HepG2 (cell line): ENCODE results near the gene C1QTNF12. TPM values are rescaled to one million over a fixed set of nuclear protein-coding genes. Genes with fewer than 3 reads are reported as not detected.

Source experiments
- ATAC-seq: fragments of 200-7000 bp; cut with Tn5 transposase; 3 replicates; pipeline ENCODE4 v1.9.1; 2020; ENCODE audit warnings: mild to moderate bottlenecking, moderate library complexity
- BruUV-seq: library from RNA; stranded (reverse); fragments of 400-500 nt; replicated peaks from 2 replicates; lab custom pipeline; 2021; lab: Mats Ljungman, UMichigan
- CTCF ChIA-PET: fragments of 300-600 bp; formaldehyde crosslinking; extraction: SDS; loops from one replicate; lab custom pipeline; 2021; ENCODE audit warnings: low total read pairs, inconsistent platforms, low intra/inter-chr PET ratio; lab: Yijun Ruan, JAX
- POLR2A ChIA-PET: fragments of 350-600 bp; sonication (Branson Sonifier 250); formaldehyde crosslinking; loops from one replicate; lab custom pipeline; 2020; ENCODE audit warnings: antibody characterized with exemption, inconsistent platforms; lab: Yijun Ruan, JAX
- DNase-seq: peaks from one replicate; pipeline ENCODE4 v3.0.0-alpha.2; 2015; ENCODE audit warnings: low spot score
- FAIRE-seq: peaks from 3 replicates; lab custom pipeline; 2011; peaks lifted over from hg19 to GRCh38; lab: Jason Lieb, UNC
- H2AFZ ChIP-seq: one replicate; pipeline ENCODE4 v1.6.1; 2011; ENCODE audit warnings: low read length, inconsistent platforms
- H3K27ac ChIP-seq: fragments of 300-600 bp; 3 replicates; pipeline ENCODE4 v1.8.0; 2011; ENCODE audit warnings: mixed run types, mild to moderate bottlenecking, mixed read lengths, low read length, inconsistent platforms; ENCODE audit not compliant: insufficient read depth; ENCODE audit errors: extremely low read length
- H3K27me3 ChIP-seq, 2 experiments: fragments of 200-600 bp in 1 of 2; 2 replicates in 1 of 2; 3 replicates in 1 of 2; pipeline versions ENCODE4 v1.6.0 to v1.8.0; 2011; ENCODE audit warnings: low read length in 2 of 2, mild to moderate bottlenecking in 2 of 2, moderate library complexity in 2 of 2, inconsistent platforms in 1 of 2; ENCODE audit not compliant: insufficient read depth in 2 of 2, control insufficient read depth in 1 of 2
- H3K36me3 ChIP-seq, 2 experiments: fragments of 200-600 bp in 1 of 2; replicated peaks in 1 of 2; 2 replicates in 1 of 2; 3 replicates in 1 of 2; pipeline versions ENCODE4 v1.5.1 to v1.8.0; 2011; ENCODE audit warnings: low read length in 2 of 2, inconsistent platforms in 1 of 2; ENCODE audit not compliant: insufficient read depth in 2 of 2, control insufficient read depth in 1 of 2
- H3K4me1 ChIP-seq: 2 replicates; pipeline ENCODE4 v1.5.1; 2012; ENCODE audit warnings: low read length, inconsistent platforms; ENCODE audit not compliant: insufficient read depth
- H3K4me2 ChIP-seq: 2 replicates; pipeline ENCODE4 v1.6.0; 2011; ENCODE audit warnings: low read depth, low read length, inconsistent platforms
- H3K4me3 ChIP-seq, 3 experiments: fragments of 200-600 bp in 1 of 3; sonication (generic), shearing (Covaris generic) in 1 of 3; replicated peaks in 1 of 3; 2 replicates each; pipeline ENCODE4 v1.5.1; 2011 to 2016; ENCODE audit warnings: low read length in 3 of 3, inconsistent platforms in 2 of 3, low read depth in 2 of 3, mild to moderate bottlenecking in 2 of 3, control low read depth in 1 of 3, mixed read lengths in 1 of 3; ENCODE audit not compliant: insufficient read depth in 1 of 3
- H3K79me2 ChIP-seq: one replicate; pipeline ENCODE4 v1.6.1; 2011; ENCODE audit warnings: low read length, inconsistent platforms; ENCODE audit not compliant: insufficient read depth
- H3K9ac ChIP-seq: 2 replicates; pipeline ENCODE4 v1.6.0; 2011; ENCODE audit warnings: mild to moderate bottlenecking, low read depth, low read length, inconsistent platforms; ENCODE audit not compliant: insufficient read depth
- H3K9me3 ChIP-seq: 2 replicates; pipeline ENCODE4 v1.5.1; 2012; ENCODE audit warnings: mild to moderate bottlenecking, low read length
- H4K20me1 ChIP-seq: 2 replicates; pipeline ENCODE4 v1.6.0; 2011; ENCODE audit warnings: inconsistent platforms, mild to moderate bottlenecking, low read length, moderate library complexity; ENCODE audit not compliant: insufficient read depth
- AGO2 ChIP-seq: fragments of 200-400 bp; formaldehyde crosslinking; optimal IDR thresholded peaks from 2 replicates; pipeline ENCODE3; 2017; ENCODE audit warnings: mild to moderate bottlenecking, low read depth, low read length, moderate library complexity
- HMG20B ChIP-seq: conservative IDR thresholded peaks from 2 replicates; pipeline ENCODE4 v1.6.1; 2016; ENCODE audit warnings: missing genetic modification reagents, missing compliant biosample characterization
- RARA ChIP-seq: IDR thresholded peaks from 2 replicates; pipeline ENCODE4 v1.6.1; 2016; ENCODE audit warnings: missing genetic modification reagents, missing compliant biosample characterization
- ZNF687 ChIP-seq: sonication (generic); formaldehyde crosslinking; IDR thresholded peaks from 2 replicates; pipeline ENCODE4 v1.5.1; 2020; ENCODE audit warnings: mild to moderate bottlenecking, missing genetic modification reagents, moderate library complexity
- WGBS: methylation state at CpG from one replicate; pipeline ENCODE4 v1.1.6; 2017; ENCODE audit warnings: low lambda C conversion rate; 5-methylcytosine and 5-hydroxymethylcytosine counted together
- in situ Hi-C: cut with HindIII; loops from 2 replicates; pipeline ENCODE4 v1.10.0; 2017; ENCODE audit warnings: low pct_unique_long_range_greater_than_20kb; ENCODE audit not compliant: extremely low pct_ligation_motif_present
- intact Hi-C: fragments of 100-400 bp; cut with micrococcal nuclease; formaldehyde crosslinking; loops from one replicate; pipeline ENCODE4 v1.10.0; 2022; ENCODE audit not compliant: unreplicated experiment
- polyA plus RNA-seq, 8 experiments: library from polyadenylated mRNA; depleted of rRNA in 3 of 8; stranded (reverse) in 7 of 8; unstranded in 1 of 8; fragments of >200 nt; fragmentation: Illumina TruSeq in 4 of 8; extraction: Trizol in 4 of 8; gene quantifications; 2 replicates each; pipeline versions ENCODE4 v1.2.1 to v1.2.3, GENCODE V29; 2011 to 2016; ENCODE audit warnings: low read depth in 4 of 8, missing spikeins in 1 of 8, mixed read lengths in 1 of 8; ENCODE audit not compliant: insufficient read depth in 1 of 8
- total RNA-seq, 5 experiments: library from RNA; depleted of rRNA; stranded (reverse); fragments of >200 nt; fragmentation: Illumina TruSeq; extraction: Trizol; gene quantifications; 2 replicates each; pipeline ENCODE4 v1.2.3, GENCODE V29; 2016; ENCODE audit warnings: low read depth in 1 of 5

C1QTNF12 gene
- total and polyA plus RNA-seq, 2 of the 13 experiments (the other 11 are each of a cell fraction or from before 2014, with no cell fraction given) = 0.18 to 0.64 TPM

GRCh38 chr1:1272341-1273208 lies 26.1 kb upstream of the C1QTNF12 start (continued):
- no peak for TF ChIP-seq RARA (CRISPR knock-in tag)

GRCh38 chr1:1270813-1271212 lies 24.3 kb upstream of the C1QTNF12 start:
- DNase-seq (no peak), FAIRE-seq (no peak), ATAC-seq (no peak)
- WGBS = 97% methylated on average over 7 of the region's 7 CpGs
- peak; percentile 23; the same call in 1 of the 2 replicates for TF ChIP-seq ZNF687 (CRISPR knock-in tag)
- peak; percentile 51 for TF ChIP-seq AGO2
- TF ChIP-seq HMG20B (CRISPR knock-in tag) = no peak
- H3K79me2 ChIP-seq = peaks cover 42% of the 10 kb centered on the region
- intact Hi-C loops (no loop called here), in situ Hi-C loops (no loop called here)
- H2AFZ ChIP-seq = no peak overlapping the region
- BruUV-seq = no TSS peak
- H3K27me3 ChIP-seq = no peaks in the 10 kb centered on the region; a peak in 1 of 5 replicates
- H3K4me2 ChIP-seq = peak overlapping the region; percentile 52
- no peaks in the 10 kb centered on the region for H3K9me3 ChIP-seq
- H3K36me3 ChIP-seq = peaks cover 6 to 25% of the 10 kb centered on the region in 2 experiments; a peak in 4 of 5 replicates
- no peak overlapping the region for H3K27ac ChIP-seq
- H3K9ac ChIP-seq = no peak overlapping the region; the same call in 1 of the 2 replicates
- CTCF ChIA-PET = no interaction called here
- peak overlapping the region in 1 of 3 experiments; percentile 16; a peak in 1 of 6 replicates for H3K4me3 ChIP-seq
- POLR2A ChIA-PET = interaction anchor here (1.8 kb wide), 1 partner anchor 32 kb away, joined by 4 read pairs; no protein-coding TSS in a partner anchor
- peaks cover 21% of the 10 kb centered on the region; the same call in 1 of the 2 replicates for H4K20me1 ChIP-seq
- peaks cover 42% of the 10 kb centered on the region for H3K4me1 ChIP-seq
